Activated naive CD8-positive, alpha-beta T cell treated with anti-CD3 and anti-CD28 coated beads, Interleukin-2, amount 10 ng/mL, durations not matched to agents 7 days and 5 days (primary cell): ENCODE measurements around the gene CD151. TPM values are rescaled to one million over a fixed set of nuclear protein-coding genes. Genes with fewer than 3 reads are reported as not detected.
A peak's percentile ranks its signal among the peaks of the same experiment; 100 is the strongest.

Source experiments
- ATAC-seq: fragments of 150-1000 bp; cut with Tn5 transposase; one replicate; pipeline ENCODE4 v1.10.0; 2021; ENCODE audit warnings: low read depth, moderate library complexity
- POLR2A ChIA-PET: fragments of 350-600 bp; sonication (Branson Sonifier 250); formaldehyde crosslinking; loops from one replicate; lab custom pipeline; 2021; ENCODE audit warnings: antibody characterized with exemption; lab: Charles Lee
- DNase-seq: peaks from one replicate; pipeline ENCODE4 v3.0.0; 2021
- H3K27ac Mint-ChIP-seq: one replicate; pipeline ENCODE4 v1.8.0; 2022; ENCODE audit warnings: mild to moderate bottlenecking, mixed read lengths
- H3K27me3 Mint-ChIP-seq: one replicate; pipeline ENCODE4 v1.8.0; 2022; ENCODE audit warnings: mild to moderate bottlenecking, moderate library complexity, mixed read lengths
- H3K36me3 Mint-ChIP-seq: one replicate; pipeline ENCODE4 v1.8.0; 2021; ENCODE audit warnings: mild to moderate bottlenecking, mixed read lengths
- H3K4me1 Mint-ChIP-seq: one replicate; pipeline ENCODE4 v1.8.0; 2021; ENCODE audit warnings: mixed read lengths
- H3K4me3 Mint-ChIP-seq: one replicate; pipeline ENCODE4 v1.8.0; 2022; ENCODE audit warnings: mild to moderate bottlenecking, moderate library complexity, mixed read lengths
- H3K9me3 Mint-ChIP-seq: one replicate; pipeline ENCODE4 v1.8.0; 2021; ENCODE audit warnings: mixed read lengths
- total RNA-seq, 2 experiments: library from RNA; stranded (reverse); gene quantifications; one replicate each; pipeline ENCODE4 v1.2.3, GENCODE V29; 2021

Gene CD151
- total RNA-seq, 2 experiments from 2014 or later: 36.4 to 37.4 TPM

- DNase-seq: peak; percentile 84
- Mint-ChIP-seq H3K4me1 (peaks cover 21% of the 10 kb centered on the region), H3K4me3 (peak overlapping the region; percentile 65), H3K9me3 (no peaks in the 10 kb centered on the region), H3K27ac (no peak overlapping the region), H3K27me3 (peaks cover 30% of the 10 kb centered on the region), H3K36me3 (peaks cover 2% of the 10 kb centered on the region)
- POLR2A ChIA-PET: interaction anchor here (1.3 to 9.6 kb wide), 4 partner anchors 11 to 53 kb away, joined by 3 to 67 read pairs (median 24); partner anchors contain the start of genes GATD1, PNPLA2, POLR2L and RPLP2
- peak; percentile 63 for ATAC-seq
Observed at GRCh38 chr11:830295-831117, 2.2 kb upstream of the CD151 start.

- no peak overlapping the region for H3K27ac Mint-ChIP-seq
Observed at GRCh38 chr11:831118-831864, 1.5 kb upstream of the CD151 start.

GRCh38 chr11:831961-832528 lies 707 bp upstream of the CD151 start:
- POLR2A ChIA-PET: interaction anchor here (0.5 to 9.6 kb wide), 6 partner anchors 10 to 89 kb away, joined by 4 to 67 read pairs (median 10); partner anchors contain the start of genes PIDD1, PNPLA2, POLR2L and RPLP2
- Mint-ChIP-seq H3K27ac (no peak overlapping the region), H3K9me3 (no peaks in the 10 kb centered on the region), H3K27me3 (peaks cover 30% of the 10 kb centered on the region), H3K36me3 (peaks cover 2% of the 10 kb centered on the region), H3K4me3 (peak overlapping the region; percentile 33), H3K4me1 (peaks cover 17% of the 10 kb centered on the region)
- DNase-seq: no peak
- ATAC-seq: no peak

More at GRCh38 chr11:831118-831864, 1.5 kb upstream of the CD151 start:
- Mint-ChIP-seq H3K36me3 (peaks cover 2% of the 10 kb centered on the region), H3K4me1 (peaks cover 21% of the 10 kb centered on the region), H3K27me3 (peaks cover 30% of the 10 kb centered on the region), H3K4me3 (peak overlapping the region; percentile 33), H3K9me3 (no peaks in the 10 kb centered on the region)
- POLR2A ChIA-PET: interaction anchor here (2.5 to 9.6 kb wide), 3 partner anchors 11 to 22 kb away, joined by 9 to 67 read pairs (median 39); partner anchors contain the start of genes PNPLA2, POLR2L, RPLP2 and TSPAN4
- ATAC-seq (no peak), DNase-seq (no peak)

- ATAC-seq (peak; percentile 19), DNase-seq (peak; percentile 71)
- POLR2A ChIA-PET: interaction anchor here (0.8 to 9.6 kb wide), 6 partner anchors 9 to 28 kb away, joined by 4 to 67 read pairs (median 10); partner anchors contain the start of genes PIDD1, PNPLA2, POLR2L and RPLP2
- Mint-ChIP-seq H3K4me1 (peaks cover 10% of the 10 kb centered on the region), H3K27ac (no peak overlapping the region), H3K36me3 (no peaks in the 10 kb centered on the region), H3K4me3 (peak overlapping the region; percentile 62), H3K27me3 (peaks cover 25% of the 10 kb centered on the region), H3K9me3 (no peaks in the 10 kb centered on the region)
Observed at GRCh38 chr11:833114-833791, 501 bp downstream of the CD151 start.

GRCh38 chr11:833849-834311 lies 1.1 kb downstream of the CD151 start:
- Mint-ChIP-seq H3K4me1 (peaks cover 10% of the 10 kb centered on the region), H3K27ac (no peak overlapping the region), H3K27me3 (peaks cover 19% of the 10 kb centered on the region), H3K4me3 (peak overlapping the region; percentile 62), H3K9me3 (no peaks in the 10 kb centered on the region), H3K36me3 (peaks cover 3% of the 10 kb centered on the region)
- ATAC-seq (no peak), DNase-seq (no peak)
- POLR2A ChIA-PET: interaction anchor here (0.6 to 9.6 kb wide), 3 partner anchors 8 to 23 kb away, joined by 4 to 67 read pairs (median 20); partner anchors contain the start of genes PNPLA2, POLR2L and TSPAN4

GRCh38 chr11:834371-835316 lies 1.9 kb downstream of the CD151 start:
- no peaks in the 10 kb centered on the region for H3K9me3 Mint-ChIP-seq
- DNase-seq: no peak
- POLR2A ChIA-PET: interaction anchor here (0.6 to 9.6 kb wide), 4 partner anchors 7 to 525 kb away, joined by 3 to 67 read pairs (median 12); partner anchors contain the start of genes PNPLA2, POLR2L and TSPAN4
- no peak overlapping the region for H3K27ac Mint-ChIP-seq
- no peak for ATAC-seq
- peak overlapping the region; percentile 16 for H3K4me3 Mint-ChIP-seq
- peaks cover 5% of the 10 kb centered on the region for H3K4me1 Mint-ChIP-seq
- H3K27me3 Mint-ChIP-seq: peaks cover 11% of the 10 kb centered on the region
- H3K36me3 Mint-ChIP-seq: peaks cover 3% of the 10 kb centered on the region

- peaks cover 10% of the 10 kb centered on the region for H3K4me1 Mint-ChIP-seq
- DNase-seq (no peak), ATAC-seq (no peak)
- POLR2A ChIA-PET: interaction anchor here (0.5 kb wide), 1 partner anchor 13 kb away, joined by 3 read pairs; no protein-coding TSS in a partner anchor
- peaks cover 7% of the 10 kb centered on the region for H3K27me3 Mint-ChIP-seq
- H3K9me3 Mint-ChIP-seq: no peaks in the 10 kb centered on the region
- no peak overlapping the region for H3K4me3 Mint-ChIP-seq
- peaks cover 6% of the 10 kb centered on the region for H3K36me3 Mint-ChIP-seq
- no peak overlapping the region for H3K27ac Mint-ChIP-seq
Observed at GRCh38 chr11:836274-836673, 3.5 kb downstream of the CD151 start.

GRCh38 chr11:836700-837099 lies 3.9 kb downstream of the CD151 start:
- H3K4me1 Mint-ChIP-seq: peaks cover 10% of the 10 kb centered on the region
- POLR2A ChIA-PET: interaction anchor here (0.5 kb wide), 1 partner anchor 14 kb away, joined by 3 read pairs; no protein-coding TSS in a partner anchor
- H3K27me3 Mint-ChIP-seq: peaks cover 3% of the 10 kb centered on the region
- ATAC-seq: no peak
- no peak for DNase-seq
- H3K27ac Mint-ChIP-seq: no peak overlapping the region
- H3K4me3 Mint-ChIP-seq: no peak overlapping the region
- peaks cover 6% of the 10 kb centered on the region for H3K36me3 Mint-ChIP-seq
- no peaks in the 10 kb centered on the region for H3K9me3 Mint-ChIP-seq

- Mint-ChIP-seq H3K4me1 (peaks cover 10% of the 10 kb centered on the region), H3K27ac (no peak overlapping the region), H3K27me3 (no peaks in the 10 kb centered on the region), H3K36me3 (peaks cover 6% of the 10 kb centered on the region), H3K9me3 (no peaks in the 10 kb centered on the region), H3K4me3 (no peak overlapping the region)
- no peak for DNase-seq
- no peak for ATAC-seq
- POLR2A ChIA-PET: no interaction called here
Observed at GRCh38 chr11:837189-837989, 4.6 kb downstream of the CD151 start.

- H3K27me3 Mint-ChIP-seq: no peaks in the 10 kb centered on the region
- DNase-seq: no peak
- H3K4me3 Mint-ChIP-seq: no peak overlapping the region
- H3K9me3 Mint-ChIP-seq: no peaks in the 10 kb centered on the region
- POLR2A ChIA-PET: interaction anchor here (0.6 kb wide), 1 partner anchor 27 kb away, joined by 3 read pairs; no protein-coding TSS in a partner anchor
- no peak for ATAC-seq
- peaks cover 10% of the 10 kb centered on the region for H3K4me1 Mint-ChIP-seq
- H3K36me3 Mint-ChIP-seq: peaks cover 6% of the 10 kb centered on the region
- no peak overlapping the region for H3K27ac Mint-ChIP-seq
Observed at GRCh38 chr11:837990-838307, 5.2 kb downstream of the CD151 start.
